Neural progenitor cell (in vitro differentiated cells): ENCODE results near the gene TM9SF3. TPM values are rescaled to one million over a fixed set of nuclear protein-coding genes. Genes with fewer than 3 reads are reported as not detected.

ENCODE experiments used
- DNase-seq: peaks from one replicate; pipeline ENCODE4 v3.0.0-alpha.2; 2016; ENCODE audit warnings: low spot score
- H2AFZ ChIP-seq: fragments of 200-600 bp; sonication (generic); replicated peaks from 2 replicates; pipeline ENCODE4 v1.6.1; 2016; ENCODE audit warnings: antibody characterized with exemption
- H3F3A ChIP-seq: fragments of 200-600 bp; sonication (generic); 2 replicates; pipeline ENCODE4 v1.6.1; 2016; ENCODE audit warnings: antibody characterized with exemption, low read depth
- H3K27ac ChIP-seq: fragments of 200-600 bp; sonication (generic); 2 replicates; pipeline ENCODE4 v1.5.1; 2016; ENCODE audit warnings: mild to moderate bottlenecking
- H3K27me3 ChIP-seq: fragments of 200-600 bp; sonication (generic); 2 replicates; pipeline ENCODE4 v1.6.1; 2016; ENCODE audit warnings: mild to moderate bottlenecking, moderate library complexity
- H3K36me3 ChIP-seq: fragments of 200-600 bp; sonication (generic); 2 replicates; pipeline ENCODE4 v1.5.1; 2016
- H3K4me1 ChIP-seq: fragments of 200-600 bp; sonication (generic); 2 replicates; pipeline ENCODE4 v1.6.1; 2016; ENCODE audit warnings: mixed run types
- H3K4me2 ChIP-seq: fragments of 200-600 bp; sonication (generic); 2 replicates; pipeline ENCODE4 v1.6.1; 2016
- H3K4me3 ChIP-seq: fragments of 200-600 bp; sonication (generic); 2 replicates; pipeline ENCODE4 v1.5.1; 2016
- H3K79me2 ChIP-seq: fragments of 200-600 bp; sonication (generic); 2 replicates; pipeline ENCODE4 v1.6.1; 2016; ENCODE audit warnings: low read depth
- H3K9ac ChIP-seq: fragments of 200-600 bp; sonication (generic); 2 replicates; pipeline ENCODE4 v1.6.1; 2016
- H3K9me3 ChIP-seq: fragments of 200-600 bp; sonication (generic); 2 replicates; pipeline ENCODE4 v1.5.1; 2016; ENCODE audit warnings: low read depth
- H4K20me1 ChIP-seq: fragments of 200-600 bp; sonication (generic); 2 replicates; pipeline ENCODE4 v1.6.1; 2016; ENCODE audit warnings: low read depth
- H3K27ac Mint-ChIP-seq: 3 replicates; pipeline ENCODE4 v1.8.0; 2021; ENCODE audit warnings: mixed read lengths
- H3K27me3 Mint-ChIP-seq: 2 replicates; pipeline ENCODE4 v1.8.0; 2022; ENCODE audit warnings: low read depth, mild to moderate bottlenecking, inconsistent platforms, moderate library complexity, mixed read lengths; ENCODE audit not compliant: insufficient read depth
- H3K36me3 Mint-ChIP-seq: 3 replicates; pipeline ENCODE4 v1.8.0; 2021; ENCODE audit warnings: mixed read lengths
- H3K4me1 Mint-ChIP-seq: 3 replicates; pipeline ENCODE4 v1.8.0; 2021; ENCODE audit warnings: mixed read lengths
- H3K4me3 Mint-ChIP-seq: 3 replicates; pipeline ENCODE4 v1.8.0; 2021; ENCODE audit warnings: mild to moderate bottlenecking, moderate library complexity, mixed read lengths
- H3K9me3 Mint-ChIP-seq: 3 replicates; pipeline ENCODE4 v1.8.0; 2020; ENCODE audit warnings: mixed read lengths
- EZH2 ChIP-seq: fragments of 200-600 bp; sonication (generic); IDR thresholded peaks from 2 replicates; pipeline ENCODE4 v1.6.1; 2017; ENCODE audit warnings: antibody characterized with exemption, mild to moderate bottlenecking, moderate library complexity
- EZH2phosphoT487 ChIP-seq: fragments of 200-600 bp; sonication (generic); IDR thresholded peaks from 2 replicates; pipeline ENCODE4 v1.6.1; 2017; ENCODE audit warnings: antibody characterized with exemption
- total RNA-seq: library from RNA; depleted of rRNA; stranded (reverse); fragments of >200 nt; gene quantifications from 2 replicates; pipeline ENCODE4 v1.2.3, GENCODE V29; 2015; ENCODE audit warnings: low replicate concordance
- TF ChIP-seq, protein P1 (sequence below): fragments of 200-600 bp; sonication (generic); IDR thresholded peaks from 2 replicates; pipeline ENCODE4 v1.5.1; 2017; ENCODE audit warnings: antibody characterized with exemption, mild to moderate bottlenecking

The TM9SF3 gene
- total RNA-seq, 1 donor from 2014 or later: 122 TPM

DNA sequence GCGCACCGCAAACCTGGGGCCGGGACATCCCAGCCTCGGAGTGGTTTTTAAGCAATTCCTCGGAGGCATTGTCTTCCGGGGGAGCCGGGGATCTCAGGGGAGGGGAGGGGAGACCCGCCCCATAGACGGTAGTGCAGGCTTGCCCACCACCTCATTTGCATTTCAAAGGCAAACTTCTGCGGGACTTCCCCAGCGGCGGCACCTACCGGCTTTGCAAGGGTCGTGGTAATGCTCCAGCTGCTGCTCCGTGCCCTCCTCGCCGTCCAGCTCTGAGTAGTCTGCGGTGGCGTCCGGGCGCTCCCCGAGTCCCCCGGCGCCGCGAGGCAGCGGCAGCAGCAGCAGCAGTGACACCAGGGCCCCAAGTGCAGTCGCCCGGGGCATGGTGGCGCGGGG, 73.5 kb downstream of the TM9SF3 start:
- H3K9me3 Mint-ChIP-seq: no peaks in the 10 kb centered on the region
- peaks cover 20% of the 10 kb centered on the region for H3K27me3 Mint-ChIP-seq
- peaks cover 9% of the 10 kb centered on the region for H4K20me1 ChIP-seq
- H3K79me2 ChIP-seq: no peaks in the 10 kb centered on the region
- H3K9ac ChIP-seq: no peak overlapping the region
- no peaks in the 10 kb centered on the region for H3K36me3 Mint-ChIP-seq
- peak overlapping the region; percentile 85 for H2AFZ ChIP-seq
- H3K4me1 Mint-ChIP-seq: peaks cover 45% of the 10 kb centered on the region
- H3F3A ChIP-seq: peaks cover 47% of the 10 kb centered on the region
- H3K27me3 ChIP-seq: peaks cover 37% of the 10 kb centered on the region
- peak overlapping the region; percentile 88 for H3K4me3 Mint-ChIP-seq
- H3K27ac Mint-ChIP-seq: no peak overlapping the region
- H3K36me3 ChIP-seq: no peaks in the 10 kb centered on the region
- peak overlapping the region; percentile 67 for H3K4me3 ChIP-seq
- peak overlapping the region; percentile 11 for H3K27ac ChIP-seq
- DNase-seq: no peak
- H3K9me3 ChIP-seq: no peaks in the 10 kb centered on the region
- H3K4me2 ChIP-seq: peak overlapping the region; percentile 94
- TF ChIP-seq EZH2 (peak; percentile 8), EZH2phosphoT487 (peak; percentile 37)
- TF ChIP-seq, protein P1, sequence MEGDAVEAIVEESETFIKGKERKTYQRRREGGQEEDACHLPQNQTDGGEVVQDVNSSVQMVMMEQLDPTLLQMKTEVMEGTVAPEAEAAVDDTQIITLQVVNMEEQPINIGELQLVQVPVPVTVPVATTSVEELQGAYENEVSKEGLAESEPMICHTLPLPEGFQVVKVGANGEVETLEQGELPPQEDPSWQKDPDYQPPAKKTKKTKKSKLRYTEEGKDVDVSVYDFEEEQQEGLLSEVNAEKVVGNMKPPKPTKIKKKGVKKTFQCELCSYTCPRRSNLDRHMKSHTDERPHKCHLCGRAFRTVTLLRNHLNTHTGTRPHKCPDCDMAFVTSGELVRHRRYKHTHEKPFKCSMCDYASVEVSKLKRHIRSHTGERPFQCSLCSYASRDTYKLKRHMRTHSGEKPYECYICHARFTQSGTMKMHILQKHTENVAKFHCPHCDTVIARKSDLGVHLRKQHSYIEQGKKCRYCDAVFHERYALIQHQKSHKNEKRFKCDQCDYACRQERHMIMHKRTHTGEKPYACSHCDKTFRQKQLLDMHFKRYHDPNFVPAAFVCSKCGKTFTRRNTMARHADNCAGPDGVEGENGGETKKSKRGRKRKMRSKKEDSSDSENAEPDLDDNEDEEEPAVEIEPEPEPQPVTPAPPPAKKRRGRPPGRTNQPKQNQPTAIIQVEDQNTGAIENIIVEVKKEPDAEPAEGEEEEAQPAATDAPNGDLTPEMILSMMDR: no peak
- peaks cover 16% of the 10 kb centered on the region for H3K4me1 ChIP-seq

DNA sequence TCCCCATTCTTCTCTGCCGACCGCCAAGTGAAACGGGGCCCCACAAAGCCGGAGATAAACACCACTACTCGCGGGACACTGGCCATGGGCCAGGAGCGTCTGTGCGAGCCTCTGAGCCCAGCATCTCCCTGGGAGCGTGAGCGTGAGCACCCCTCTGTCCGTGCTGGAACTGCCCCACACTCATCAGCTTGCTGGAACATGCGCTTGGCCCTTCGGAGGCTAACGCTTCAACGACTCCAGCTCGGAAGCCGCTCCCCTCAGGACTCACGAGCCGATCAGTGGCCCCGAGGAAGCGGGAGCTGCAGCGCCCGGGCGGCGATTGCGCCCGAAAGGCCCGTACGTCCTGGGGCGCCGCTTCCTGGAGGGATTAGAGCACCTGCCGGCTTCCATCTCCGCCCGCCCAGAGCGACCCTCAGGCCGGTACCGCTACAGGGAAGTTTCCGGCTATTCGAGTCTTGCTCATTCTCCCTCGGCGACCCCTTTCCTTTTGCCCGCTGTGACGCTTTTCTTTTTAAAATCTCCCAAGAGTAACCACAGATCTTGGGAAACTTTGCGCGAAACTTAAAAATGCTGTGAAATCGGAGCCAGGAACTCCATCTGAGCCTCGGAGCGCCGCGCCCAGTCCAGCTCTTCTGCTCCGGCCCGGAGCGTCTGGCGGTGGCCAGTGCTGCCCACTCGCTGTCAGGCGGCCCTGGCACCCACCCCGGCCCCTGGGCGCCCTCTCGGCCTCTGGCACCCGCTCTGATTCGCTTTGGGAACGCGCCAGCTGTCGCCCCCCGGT, 74.1 kb downstream of the TM9SF3 start:
- Histone ChIP-seq H4K20me1 (peaks cover 9% of the 10 kb centered on the region), H3K27ac (no peak overlapping the region), H3K27me3 (peaks cover 37% of the 10 kb centered on the region), H3K79me2 (no peaks in the 10 kb centered on the region), H3K4me3 (peak overlapping the region; percentile 67), H3K4me1 (peaks cover 16% of the 10 kb centered on the region), H2AFZ (peak overlapping the region; percentile 85), H3K36me3 (no peaks in the 10 kb centered on the region), H3K9ac (no peak overlapping the region), H3F3A (peaks cover 47% of the 10 kb centered on the region), H3K4me2 (peak overlapping the region; percentile 94), H3K9me3 (no peaks in the 10 kb centered on the region)
- H3K4me1 Mint-ChIP-seq: peaks cover 45% of the 10 kb centered on the region
- peaks cover 22% of the 10 kb centered on the region for H3K27me3 Mint-ChIP-seq
- TF ChIP-seq EZH2 (no peak), EZH2phosphoT487 (peak; percentile 51)
- no peaks in the 10 kb centered on the region for H3K36me3 Mint-ChIP-seq
- peak; percentile 76 for DNase-seq
- peak overlapping the region; percentile 88 for H3K4me3 Mint-ChIP-seq
- no peaks in the 10 kb centered on the region for H3K9me3 Mint-ChIP-seq
- no peak overlapping the region for H3K27ac Mint-ChIP-seq

DNA sequence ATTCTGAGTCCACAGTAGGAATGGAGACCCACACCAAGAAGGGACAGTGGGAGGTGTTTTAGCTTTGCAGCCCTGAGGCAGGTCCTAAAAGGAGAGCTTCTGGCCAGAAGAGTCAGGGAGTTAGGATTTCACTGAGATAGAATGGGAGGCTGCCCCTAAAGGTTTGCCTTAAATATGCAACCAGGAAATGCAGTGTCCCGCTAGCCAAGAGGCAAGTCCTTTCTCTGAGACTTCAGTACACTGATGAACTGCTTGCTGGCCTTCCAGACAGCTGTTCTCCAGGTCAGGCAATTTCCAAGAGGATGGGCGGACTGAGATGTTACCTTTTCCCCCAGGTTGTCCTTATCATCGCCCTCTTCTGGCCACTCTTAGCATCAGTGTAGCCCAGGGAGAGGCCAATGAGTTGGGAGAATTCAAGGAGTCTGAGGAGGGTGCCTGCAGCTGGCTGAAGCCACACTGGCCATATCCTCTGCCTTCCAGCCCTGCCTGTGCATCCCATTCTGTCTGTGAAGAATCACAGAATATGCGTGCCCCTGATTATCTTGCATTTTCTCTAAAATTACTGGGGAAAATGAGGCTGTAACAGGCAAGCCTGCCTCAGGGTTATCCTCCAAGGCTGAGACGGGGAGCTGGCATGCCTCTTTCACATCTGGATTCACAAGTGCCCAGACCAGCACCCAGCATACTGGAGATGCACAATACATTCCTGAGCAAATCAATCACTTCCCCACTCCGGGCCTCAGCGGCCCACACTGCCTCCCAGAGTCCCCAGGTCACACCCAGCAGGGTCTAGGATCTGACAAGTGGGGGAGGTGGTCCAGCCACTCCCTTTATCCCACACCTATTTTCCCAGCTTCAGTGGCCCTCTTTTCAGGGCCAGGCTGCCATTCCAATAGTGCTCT, 75.5 kb downstream of the TM9SF3 start:
- H4K20me1 ChIP-seq: peaks cover 9% of the 10 kb centered on the region
- H3K79me2 ChIP-seq: no peaks in the 10 kb centered on the region
- peaks cover 16% of the 10 kb centered on the region for H3K4me1 ChIP-seq
- peak overlapping the region; percentile 6 for H3K4me2 ChIP-seq
- peak; percentile 79 for DNase-seq
- no peak overlapping the region for H3K9ac ChIP-seq
- H3K4me1 Mint-ChIP-seq: peaks cover 45% of the 10 kb centered on the region
- H3K4me3 ChIP-seq: no peak overlapping the region
- H3K27ac Mint-ChIP-seq: no peak overlapping the region
- H3K27me3 ChIP-seq: peaks cover 37% of the 10 kb centered on the region
- H2AFZ ChIP-seq: no peak overlapping the region
- H3K4me3 Mint-ChIP-seq: peak overlapping the region; percentile 88
- peaks cover 47% of the 10 kb centered on the region for H3F3A ChIP-seq
- no peak for TF ChIP-seq EZH2phosphoT487
- TF ChIP-seq, protein P1: peak; percentile 72
- H3K36me3 ChIP-seq: no peaks in the 10 kb centered on the region
- no peaks in the 10 kb centered on the region for H3K36me3 Mint-ChIP-seq
- no peaks in the 10 kb centered on the region for H3K9me3 Mint-ChIP-seq
- H3K27ac ChIP-seq: no peak overlapping the region
- H3K9me3 ChIP-seq: no peaks in the 10 kb centered on the region
- peaks cover 25% of the 10 kb centered on the region for H3K27me3 Mint-ChIP-seq
